DMS53 (cell line): ENCODE measurements around the gene DUS2.
"Not testable (repeated sequence)": the region's sequence is repeated elsewhere in the genome, so short reads cannot be mapped to it uniquely, and the experiment has no call there.

Experiments
- DNase-seq: peaks from one replicate; lab custom pipeline; 2025; lab: John Stamatoyannopoulos, UW

DUS2 gene

DNA sequence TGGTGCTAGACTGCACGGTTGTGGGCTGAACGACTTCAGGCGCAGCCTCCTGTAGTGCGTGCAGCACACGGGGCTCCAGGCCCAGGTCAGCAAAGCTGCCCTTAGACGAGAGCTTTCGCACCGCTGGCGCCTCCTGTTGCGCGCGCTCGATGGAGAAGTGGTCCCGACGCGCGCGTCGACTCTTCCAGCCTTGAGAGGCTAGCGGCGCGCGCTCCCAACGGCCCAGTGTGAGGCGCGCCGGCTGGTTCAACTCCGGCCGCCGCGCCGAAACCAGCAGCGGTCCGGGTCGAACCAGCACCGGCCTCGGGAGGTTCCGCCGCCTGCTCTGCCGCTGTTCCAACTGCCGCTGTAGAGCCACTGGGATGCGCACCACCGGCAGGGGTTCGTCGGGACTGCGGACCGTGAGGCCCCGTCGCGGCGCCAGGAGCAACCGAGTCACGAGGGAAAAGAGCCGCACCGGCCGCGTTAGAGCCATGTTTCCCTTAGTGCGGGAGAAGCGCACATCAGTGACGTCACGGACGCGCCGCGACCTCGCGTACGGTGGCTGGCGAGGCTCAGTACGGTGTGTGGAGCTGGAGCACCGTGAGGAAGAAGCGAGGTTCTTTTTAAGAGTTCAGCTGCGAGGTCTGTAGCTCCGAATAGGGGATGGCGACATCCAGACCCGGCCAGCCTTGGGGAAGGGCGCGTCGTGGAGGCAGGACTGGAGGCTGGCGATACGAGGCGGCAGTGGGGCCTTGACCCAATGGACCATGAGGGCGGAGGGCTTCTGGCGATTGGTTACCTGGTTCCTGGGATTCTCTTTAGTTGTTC, at the start of gene DUS2, which contains the start of gene DDX28:
Gene DUS2 (plus strand): TSS at position 557 of the 810 bp plus-strand sequence. CDS start 14,740 bp downstream, outside the sequence.
Gene DDX28 (minus strand): TSS at position 505 of the 810 bp plus-strand sequence. CDS start 30 bp downstream, at position 475.
- peak; percentile 92 for DNase-seq

DNA sequence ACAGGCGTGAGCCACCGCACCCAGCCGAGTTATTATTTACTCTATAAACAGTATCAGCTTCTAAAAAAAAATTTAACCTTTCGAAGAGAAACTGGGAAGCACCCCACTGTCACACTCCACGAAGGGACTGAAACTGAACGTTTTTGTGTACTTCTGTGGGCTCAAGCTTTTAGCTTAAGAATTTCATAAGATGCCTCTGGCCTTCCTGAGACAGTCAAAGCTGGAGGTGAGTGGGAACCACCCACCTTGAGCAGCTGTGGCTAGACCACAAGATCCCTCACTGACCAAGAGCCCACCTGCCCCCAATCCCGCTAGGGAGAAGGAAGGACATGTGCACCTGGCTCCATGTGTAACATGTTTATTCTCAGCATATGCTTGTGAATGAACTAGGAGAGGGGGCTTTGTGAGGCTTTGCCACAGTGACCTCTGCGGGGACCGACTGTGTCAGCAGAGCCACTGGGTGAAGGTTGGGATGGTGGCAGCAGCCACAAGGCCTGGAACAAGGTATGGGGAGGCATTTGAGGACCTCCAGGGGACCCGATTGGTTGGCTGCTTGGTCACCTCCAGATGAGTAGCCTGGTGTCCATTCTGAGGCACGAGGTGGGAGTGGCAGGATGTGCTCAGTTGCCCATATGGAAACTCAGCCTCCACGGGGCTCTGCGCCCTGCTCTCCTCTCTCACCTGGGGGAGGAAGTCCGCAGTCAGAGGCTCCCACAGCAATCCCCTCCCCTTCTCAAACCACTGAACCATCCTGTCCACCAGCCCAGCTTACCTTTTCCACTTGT, 47.6 kb upstream of the DUS2 start:
- no peak for DNase-seq

DNA sequence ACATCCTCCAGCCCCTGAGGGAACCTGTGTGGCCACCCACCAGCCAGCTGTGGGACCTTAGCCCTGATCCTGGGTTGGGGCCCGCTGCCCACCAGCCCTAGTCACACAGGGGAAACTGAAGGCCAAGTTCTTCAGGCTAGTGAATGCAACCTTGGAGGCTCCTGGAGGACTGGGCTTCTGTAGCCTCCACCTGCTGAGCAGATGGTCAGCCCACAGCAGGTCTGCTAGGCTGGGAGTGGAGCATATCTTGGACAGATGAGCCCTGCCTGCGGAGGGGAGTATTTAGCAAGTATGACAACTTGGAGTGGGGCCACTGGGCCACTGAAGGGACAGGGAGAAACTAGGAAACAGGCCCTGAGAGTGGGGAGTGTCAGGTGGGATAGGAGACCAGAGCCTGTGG, 46.9 kb upstream of the DUS2 start:
- no peak for DNase-seq

DNA sequence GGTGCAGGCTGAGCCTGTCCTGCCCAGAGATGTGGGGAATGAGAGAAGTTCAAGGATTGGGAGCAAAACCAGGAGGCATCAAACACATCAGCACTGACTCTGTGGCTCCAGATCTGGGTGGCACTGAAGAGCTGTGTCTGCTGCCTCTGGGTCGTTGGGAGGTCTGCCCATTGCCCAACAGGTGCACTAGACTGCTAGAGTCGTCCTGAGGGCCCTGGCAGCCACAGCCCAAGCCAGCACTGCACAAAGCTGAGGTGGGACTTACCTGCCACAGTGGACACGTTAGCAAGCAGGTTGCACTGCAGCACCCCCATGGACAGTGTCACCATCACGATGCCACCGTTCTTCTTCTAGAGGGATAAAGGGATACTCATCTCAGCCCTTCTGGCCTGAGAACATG, 46.1 kb upstream of the DUS2 start:
- no peak for DNase-seq

DNA sequence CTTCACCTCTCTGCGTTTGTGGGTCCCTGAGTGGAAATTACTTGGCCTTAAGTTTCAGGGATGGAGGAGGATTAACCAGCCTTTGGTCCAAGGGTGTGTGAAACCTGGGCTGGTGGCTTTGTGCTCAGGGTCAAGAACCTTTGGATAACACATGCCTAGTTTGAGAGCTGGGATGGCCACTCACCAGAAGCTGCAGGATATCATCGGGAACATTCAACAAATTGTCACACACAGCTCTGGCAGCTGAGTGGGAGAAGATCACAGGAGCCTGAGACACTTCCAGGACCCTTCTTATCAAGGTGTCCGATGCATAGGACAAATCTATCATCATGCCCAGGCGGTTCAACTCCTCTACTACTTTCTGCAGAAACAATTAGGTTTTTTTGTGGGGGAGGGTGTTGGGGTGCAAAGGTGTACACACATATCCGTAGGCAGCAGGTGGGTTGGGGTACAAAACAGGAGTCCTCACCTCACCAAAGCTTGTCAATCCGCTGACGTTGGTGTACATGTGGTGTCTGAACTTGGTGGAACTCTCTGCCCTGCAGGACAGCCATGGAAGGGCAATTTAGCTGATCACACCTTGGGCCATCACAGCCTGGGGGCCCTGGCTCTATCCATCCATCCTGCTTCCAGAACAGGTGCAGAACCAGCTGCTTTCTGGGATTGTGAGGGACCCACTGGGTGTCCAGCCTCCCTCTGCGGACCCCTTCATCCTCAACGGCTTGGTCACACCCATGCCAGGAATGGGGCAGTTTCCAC, 45.4 kb upstream of the DUS2 start:
- DNase-seq = no peak

DNA sequence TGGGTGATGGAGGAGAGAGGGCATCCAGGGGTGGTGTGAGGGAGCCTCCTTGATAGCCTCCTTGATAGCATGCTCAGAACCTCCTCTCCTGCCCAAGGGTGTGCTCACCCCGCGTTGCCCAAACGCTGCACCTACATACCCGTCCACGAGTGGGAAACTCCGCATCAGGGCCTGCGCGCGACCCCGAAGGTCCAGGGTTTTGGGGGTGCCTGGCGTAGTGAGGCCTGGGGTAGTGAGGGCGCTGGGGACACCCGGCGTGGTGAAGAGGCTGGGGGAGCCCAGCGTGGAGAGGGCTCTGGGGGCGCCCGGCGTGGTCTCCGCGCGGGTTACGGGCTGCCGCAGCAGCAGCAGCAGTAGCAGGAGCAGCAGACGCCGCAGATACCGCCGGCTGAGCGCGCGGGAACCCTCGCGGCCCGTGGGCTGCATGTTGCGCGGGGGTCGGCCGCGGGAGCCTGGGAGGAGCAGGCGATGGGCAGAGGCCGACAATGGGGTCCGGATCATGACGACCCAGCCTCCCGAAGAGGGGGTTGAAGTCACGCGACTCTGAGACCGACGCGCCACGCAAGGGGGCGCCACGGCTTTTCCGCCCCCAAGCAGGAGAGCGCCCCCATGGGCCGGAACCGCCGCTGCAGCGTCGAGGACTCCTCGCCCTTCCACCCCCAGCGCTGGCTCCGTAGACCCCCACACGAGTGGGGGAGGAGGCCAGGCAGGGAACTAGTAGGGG, 43.0 kb upstream of the DUS2 start, which contains the start of gene DPEP3:
Gene DPEP3 (minus strand): TSS at position 545 of the 724 bp plus-strand sequence. CDS start 119 bp downstream, at position 426.
- no peak for DNase-seq

DNA sequence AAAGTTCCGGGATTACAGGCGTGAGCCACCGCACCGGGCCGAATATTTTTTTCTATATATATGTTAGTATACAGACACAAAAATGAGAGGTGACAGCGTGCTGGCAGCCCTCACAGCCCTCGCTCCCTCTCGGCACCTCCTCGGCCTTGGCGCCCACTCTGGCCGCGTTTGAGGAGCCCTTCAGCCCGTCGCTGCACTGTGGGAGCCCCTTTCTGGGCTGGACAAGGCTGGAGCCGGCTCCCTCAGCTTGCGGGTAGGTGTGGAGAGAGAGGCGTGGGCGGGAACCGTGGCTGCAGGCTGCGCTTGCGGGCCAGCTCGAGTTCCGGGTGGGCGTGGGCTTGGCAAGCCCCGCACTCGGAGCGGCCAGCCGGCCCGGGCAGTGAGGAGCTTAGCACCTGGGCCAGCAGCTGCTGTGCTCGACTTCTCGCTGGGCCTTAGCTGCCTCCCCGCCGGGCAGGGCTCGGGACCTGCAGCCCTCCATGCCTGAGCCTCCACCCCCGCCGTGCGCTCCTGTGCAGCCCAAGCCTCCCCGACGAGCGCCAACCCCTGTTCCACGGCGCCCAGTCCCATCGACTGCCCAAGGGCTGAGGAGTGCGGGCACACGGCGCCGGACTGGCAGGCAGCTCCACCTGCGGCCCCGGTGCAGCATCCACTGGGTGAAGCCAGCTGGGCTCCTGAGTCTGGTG, 40.9 kb upstream of the DUS2 start:
- no peak for DNase-seq

DNA sequence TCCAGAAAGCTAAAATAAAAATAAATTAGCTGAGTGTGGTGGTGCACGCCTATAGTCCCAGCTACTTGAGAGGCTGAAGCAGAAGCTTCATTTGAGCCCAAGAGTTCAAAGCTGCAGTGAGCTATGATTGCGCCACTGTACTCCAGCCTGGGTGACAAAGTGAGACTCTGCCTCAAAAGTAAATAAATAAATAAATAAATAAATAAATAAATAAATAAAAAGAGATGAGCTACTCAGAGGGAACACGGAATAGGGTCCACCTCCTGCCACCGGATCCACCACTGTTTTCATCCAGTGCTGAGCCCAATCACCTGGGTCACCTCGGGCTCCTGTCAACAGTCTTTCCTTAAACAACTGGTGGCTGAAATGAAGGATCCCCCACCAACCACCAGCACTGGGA, 36.1 kb upstream of the DUS2 start:
- no peak for DNase-seq

DNA sequence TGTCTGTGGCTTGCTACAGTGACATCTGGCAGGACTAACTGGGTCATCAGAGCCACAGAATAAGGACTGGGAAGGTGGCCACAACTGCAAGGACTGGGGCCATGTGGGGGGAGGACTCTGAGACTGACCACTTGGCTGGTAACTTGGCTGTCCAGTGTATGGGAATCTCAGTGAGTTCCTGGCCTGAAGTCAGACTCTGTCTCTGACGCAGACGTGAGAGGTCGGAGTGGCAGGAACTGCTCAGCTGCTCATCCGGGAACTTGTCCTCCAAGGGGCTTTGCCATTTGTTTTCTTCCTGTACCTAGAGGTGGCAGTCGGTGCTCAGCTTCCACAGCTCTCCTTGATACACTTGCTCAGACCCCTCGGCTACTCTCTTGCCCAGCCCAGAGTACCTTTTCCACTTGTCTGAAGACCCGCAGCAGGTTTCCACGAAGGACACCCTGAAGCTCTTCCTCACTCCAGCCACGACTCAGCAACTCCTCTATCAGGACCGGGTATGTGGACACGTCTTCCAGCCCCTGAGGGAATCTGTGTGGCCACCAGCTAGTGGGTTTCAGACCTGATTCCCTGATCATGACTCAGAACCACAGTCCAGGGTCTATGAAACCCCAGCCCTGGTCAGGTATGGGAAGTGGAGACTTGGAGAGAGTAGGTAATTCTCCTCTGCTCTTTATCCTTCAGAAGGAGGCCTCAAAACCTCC, 35.5 kb upstream of the DUS2 start:
- DNase-seq = no peak

DNA sequence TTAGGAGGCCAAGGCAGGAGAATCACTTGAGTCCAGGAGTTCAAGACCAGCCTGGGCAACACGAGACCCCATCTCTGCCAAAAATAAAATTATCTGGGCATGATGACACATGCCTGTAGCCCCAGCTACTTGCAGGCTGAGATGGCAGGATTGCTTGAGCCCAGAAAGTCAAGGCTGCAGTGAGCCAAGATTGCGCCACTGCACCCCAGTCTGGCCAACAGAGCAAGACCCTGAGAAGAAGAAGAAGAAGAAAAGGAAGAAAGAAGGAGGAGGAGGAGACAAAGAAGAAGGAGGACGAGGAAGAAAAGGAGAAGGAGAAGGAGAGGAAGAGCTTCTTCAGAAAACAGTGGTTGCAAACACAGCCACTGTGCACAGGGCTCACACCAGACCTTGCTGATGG, 34.4 kb upstream of the DUS2 start:
- no peak for DNase-seq

DNA sequence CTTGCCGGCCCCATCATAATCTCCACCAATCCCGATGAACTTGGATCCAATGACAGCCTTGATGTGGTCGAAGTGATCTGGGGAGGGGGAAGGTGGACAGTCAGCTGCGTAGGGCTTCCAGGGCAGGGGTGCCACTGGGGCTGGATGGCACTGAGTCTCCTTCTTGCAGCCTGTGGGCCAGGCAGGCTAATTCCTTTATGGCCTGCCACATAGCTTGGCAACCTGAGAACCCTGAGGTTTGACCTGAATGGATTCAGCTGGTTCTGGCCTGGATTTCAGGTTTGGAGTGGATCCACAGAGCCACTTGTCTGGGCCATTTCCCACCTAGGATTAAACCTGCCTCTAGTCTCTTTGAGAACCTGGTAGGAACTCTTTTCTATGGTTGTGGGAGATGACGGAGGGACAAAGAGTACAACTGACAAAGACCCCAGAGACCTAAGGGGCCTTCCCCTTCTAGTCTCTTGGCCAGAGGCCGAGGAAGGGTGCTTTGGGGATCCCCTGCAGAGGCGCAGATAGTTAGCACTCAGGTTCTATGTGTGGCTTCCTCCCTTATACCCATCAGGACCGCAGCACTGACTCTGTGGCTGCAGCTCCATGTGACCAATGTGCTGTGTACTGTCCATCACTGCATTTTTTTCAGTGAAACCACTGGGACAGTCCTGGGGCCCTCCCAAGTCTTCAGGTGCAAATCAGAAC, 33.6 kb upstream of the DUS2 start:
- DNase-seq = no peak

DNA sequence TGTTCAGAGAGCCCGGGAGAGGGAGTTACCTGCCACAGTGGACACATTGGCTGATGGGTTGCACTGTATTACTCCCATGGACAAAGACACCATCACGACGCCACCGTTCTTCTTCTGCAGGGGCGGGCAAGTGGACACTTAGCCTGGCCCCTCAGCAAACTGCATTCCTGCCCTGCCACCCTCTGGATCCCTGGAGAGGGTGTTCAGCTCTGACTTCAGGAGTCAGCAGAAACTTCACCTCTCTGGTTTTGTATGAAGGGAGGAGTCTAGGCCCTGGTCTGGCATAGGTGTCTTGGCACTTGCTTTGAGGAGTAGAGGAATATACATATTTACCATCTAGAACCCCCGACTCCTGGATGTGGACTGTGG, 33.1 kb upstream of the DUS2 start:
- no peak for DNase-seq

DNA sequence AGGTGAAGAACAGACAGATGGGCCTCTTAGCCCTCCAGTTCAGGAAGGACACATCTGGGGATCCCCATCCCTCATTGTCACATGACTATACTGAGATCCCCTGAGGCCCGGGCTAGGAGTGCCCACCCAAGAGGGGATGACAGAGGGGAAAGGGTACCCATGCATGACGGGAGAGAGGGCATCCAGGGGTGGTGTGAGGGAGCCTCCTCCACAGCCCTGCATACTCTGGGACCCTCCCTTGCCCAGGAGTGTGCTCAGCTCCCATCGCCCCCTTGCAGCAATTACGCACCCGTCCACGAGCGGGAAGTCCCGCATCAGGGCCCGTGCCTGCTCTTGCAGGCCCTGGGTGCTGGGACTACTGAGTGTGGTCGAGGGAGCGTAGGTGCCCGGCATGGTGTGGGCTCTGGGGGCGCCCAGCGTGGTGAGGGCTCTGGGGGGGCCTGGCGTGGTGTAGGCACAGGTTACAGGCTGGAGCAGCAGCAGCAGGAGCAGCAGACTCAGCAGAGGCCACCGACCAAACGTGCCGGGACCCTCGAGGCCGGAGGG, 30.4 kb upstream of the DUS2 start:
- no peak for DNase-seq

DNA sequence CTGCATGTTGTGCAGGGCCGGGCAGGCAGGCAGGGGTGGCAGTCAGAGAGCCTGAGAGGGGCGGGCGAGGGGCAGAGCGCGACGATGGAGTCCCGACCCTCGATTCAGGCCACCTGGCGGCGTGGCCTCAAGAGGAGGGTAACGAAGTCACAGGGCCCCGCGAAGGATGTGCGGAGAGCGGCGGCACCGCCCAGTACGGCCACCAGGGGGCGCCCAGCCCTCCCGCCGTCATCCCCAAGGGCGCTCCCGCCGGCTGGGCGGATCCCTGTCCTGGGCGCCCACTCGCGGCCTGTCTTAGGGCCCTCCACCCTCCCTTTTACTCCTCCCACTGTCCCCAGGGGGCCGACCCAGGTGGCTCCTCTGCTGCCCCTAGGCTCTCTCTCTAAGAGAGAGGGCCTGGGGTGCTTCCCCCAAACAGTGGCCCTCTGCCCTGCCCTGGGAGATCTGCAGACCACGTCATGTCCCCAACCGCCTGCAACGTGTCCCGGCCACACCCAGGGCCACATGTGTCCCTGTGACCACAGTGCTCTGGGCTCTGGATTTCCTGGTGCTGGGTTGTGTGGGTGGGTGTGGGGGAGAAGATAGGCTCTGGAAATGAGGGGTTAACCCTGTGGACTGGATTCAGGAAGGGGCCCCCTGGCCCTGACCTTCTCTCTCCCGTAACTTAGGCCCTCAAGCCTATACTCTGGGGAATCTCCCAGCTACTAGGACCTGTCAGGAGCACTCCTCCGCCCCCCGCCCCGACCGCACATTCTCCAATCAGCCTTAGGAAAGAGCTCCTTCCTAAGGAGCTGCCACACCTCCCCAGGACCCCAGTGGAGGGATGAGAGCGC, 29.7 kb upstream of the DUS2 start:
- peak; percentile 80 for DNase-seq

DNA sequence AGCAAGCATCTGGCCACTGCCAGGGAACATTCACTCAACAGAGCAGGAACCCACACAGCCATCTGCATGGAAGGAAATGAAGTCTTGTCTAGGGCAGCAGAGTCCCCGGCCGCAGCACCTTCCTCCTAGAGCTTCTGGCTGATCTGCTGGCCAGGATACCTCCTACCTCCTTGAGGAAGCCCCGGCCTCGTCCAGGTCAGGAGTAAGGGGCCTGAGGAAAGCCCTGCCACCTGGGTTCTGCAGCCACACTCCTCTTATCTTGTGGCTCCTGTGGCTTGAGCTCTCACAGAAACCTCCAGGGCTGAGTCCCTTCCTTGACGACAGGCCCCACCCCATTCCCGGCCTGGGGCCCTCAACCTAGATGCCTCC, 29.1 kb upstream of the DUS2 start:
- DNase-seq = not testable (repeated sequence)

DNA sequence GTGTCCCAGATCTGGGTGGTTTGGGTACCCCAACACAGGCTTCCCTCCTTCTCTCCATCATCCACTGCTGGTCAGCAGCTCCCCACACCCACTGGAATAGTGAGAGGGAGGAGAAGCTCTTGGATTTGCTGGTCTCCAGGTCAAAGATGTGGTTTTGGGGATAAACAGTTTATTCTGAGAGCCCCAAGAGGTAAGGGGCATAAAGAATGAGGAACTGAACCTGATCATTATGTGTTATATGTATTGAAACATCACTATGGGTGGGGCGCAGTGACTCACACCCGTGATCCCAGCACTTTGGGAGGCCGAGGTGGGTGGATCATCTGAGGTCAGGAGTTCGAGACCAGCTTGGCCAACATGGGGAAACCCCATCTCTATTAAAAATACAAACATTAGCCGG, 27.7 kb upstream of the DUS2 start:
- no peak for DNase-seq

DNA sequence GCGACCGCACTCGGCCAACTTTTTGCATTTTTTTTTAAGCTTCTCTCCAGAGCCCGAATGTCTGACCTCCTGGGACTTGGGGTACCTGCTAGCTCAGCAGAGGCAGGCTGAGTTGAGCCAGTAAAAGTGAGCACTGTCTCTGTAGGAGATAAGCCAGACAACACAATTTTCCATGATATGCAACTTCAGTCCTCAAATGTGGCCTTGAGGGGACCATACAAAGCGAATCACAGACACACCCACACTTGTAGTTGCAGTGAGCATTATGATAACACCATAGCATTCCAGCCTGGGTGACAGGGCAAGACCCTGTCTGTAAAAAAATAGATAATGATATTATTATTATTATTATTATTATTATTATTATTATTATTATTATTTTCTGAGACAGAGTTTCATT, 26.4 kb upstream of the DUS2 start:
- DNase-seq = no peak

DNA sequence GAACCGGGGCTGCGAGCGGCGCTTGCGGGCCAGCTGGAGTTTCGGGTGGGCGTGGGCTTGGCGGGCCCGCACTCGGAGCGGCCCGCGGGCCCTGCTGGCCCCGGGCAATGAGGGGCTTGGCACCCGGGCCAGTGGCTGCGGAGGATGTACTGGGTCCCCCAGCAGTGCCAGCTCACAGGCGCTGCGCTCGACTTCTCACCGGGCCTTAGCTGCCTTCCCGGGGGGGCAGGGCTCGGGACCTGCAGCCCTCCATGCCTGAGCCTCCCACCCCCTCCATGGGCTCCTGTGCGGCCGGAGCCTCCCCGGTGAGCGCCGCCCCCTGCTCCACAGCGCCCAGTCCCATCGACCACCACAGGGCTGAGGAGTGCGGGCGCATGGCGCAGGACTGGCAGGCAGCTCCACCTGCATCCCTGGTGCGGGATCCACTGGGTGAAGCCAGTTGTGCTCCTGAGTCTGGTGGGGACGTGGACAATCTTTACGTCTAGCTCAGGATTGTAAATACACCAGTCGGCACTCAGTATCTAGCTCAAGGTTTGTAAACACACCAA, 24.8 kb upstream of the DUS2 start:
- DNase-seq = not testable (repeated sequence)
